Inferior parietal cortex (tissue), 1 donor: ENCODE results near the gene TPPP2.

ENCODE experiments used
- DNase-seq: peaks from one replicate; pipeline ENCODE4 v3.0.0-alpha.2; 2016; ENCODE audit errors: extremely low spot score

The TPPP2 gene

DNA sequence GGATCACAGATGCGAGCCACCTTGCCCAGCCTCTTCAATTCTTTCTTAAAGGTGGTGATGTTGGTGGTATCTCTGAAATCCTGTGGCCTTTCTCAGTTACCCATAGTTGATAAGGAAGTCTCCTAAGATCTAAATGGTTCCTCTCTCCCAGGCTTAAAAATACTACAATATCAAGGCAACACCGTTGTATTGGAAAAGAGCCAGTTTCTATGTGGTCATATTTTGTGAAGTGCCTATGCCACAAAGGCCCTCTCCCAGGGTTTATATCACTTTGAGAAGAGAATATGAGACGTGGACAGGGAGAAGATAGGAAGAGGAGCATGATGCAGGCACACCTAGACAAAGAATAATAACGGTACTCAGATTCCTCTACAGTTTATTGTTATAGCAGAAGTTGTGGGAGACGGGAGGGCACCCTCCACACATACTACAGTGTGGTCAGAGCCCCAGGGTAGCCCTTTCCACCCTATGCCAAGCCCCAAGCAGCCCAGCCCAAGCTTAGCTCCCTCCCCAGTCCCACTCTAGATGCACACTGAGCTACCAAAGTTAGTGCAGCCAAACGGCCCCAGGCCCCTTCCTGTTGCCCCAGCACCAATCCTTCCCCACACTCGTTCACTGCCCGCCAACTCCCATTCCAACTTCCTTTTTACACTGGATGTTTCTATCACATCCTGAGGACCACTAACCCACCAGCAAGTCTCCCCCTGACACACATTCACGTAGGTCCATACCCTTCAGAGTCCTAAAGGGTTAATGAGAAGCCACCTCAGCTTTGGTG lies 13.4 kb upstream of the TPPP2 start:
- DNase-seq, result no peak

GRCh38 chr14:21017528-21018245 lies 12.3 kb upstream of the TPPP2 start:
- DNase-seq, result no peak

DNA sequence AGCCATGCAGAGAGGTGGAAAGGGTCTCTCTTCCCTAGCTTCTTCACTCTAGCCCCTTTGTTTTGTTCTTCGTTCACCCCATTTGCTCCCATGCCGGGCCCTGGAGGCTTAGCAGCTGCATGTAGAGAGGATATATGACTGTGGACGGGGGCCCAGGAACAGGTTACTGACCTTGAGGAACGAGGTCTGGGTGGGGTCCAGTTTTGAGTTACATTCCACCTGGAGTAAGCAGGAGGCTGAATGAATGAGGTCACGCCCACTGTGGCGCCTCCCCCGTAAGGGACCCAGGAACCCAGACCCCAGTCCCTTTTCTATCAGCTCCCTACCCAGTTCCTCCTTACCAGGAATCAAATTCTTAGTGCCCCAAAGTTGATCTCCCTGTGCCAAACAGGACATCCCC lies 11.7 kb upstream of the TPPP2 start:
- DNase-seq, result no peak

GRCh38 chr14:21018781-21019180 lies 11.2 kb upstream of the TPPP2 start:
- DNase-seq, result no peak

DNA sequence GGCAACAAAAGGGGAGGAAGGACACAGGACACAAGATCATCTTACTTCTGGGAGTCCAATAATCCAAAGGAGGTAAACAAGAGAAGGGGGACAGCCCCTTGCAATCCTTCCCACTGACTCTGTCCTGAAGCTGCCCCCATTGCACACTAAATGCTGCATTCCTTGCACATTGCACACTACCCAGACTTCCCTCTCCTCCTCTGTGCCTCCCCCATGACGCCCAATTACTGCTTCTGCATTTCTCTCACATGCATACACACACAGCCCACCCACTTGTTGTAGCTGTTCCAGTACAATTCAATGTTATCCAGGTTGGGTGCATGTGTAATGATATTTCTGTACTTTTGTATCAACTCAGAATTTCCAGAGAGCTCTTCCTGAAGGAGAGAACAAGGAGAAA lies 10.7 kb upstream of the TPPP2 start:
- no peak for DNase-seq

DNA sequence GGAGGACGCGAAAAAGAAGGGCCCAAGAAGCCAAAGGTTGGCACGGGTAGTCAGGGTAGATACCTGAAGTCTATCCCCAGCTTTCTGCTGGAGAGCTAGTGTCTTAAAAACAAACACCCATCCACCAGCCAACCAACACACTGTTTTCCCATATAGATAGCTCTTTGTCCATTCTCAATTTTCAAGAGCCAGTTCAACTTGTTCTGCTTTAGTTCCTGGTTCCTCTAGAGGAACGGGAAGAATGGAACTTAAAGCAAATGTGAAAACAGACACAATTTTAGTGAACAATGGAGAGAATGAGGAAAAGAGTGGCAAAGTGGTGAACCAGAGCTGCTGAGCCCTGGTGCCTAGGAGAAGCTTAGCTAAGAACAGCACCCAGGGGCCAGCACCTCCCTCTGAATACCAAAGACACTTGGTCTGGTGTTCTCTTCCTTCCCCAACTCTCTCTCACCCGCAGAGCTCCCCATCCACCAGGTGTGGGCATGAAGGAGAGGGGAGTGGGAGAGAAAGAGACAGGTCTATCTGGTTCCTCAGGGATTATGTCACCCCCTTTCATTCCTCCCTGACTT lies 9.0 kb upstream of the TPPP2 start:
- DNase-seq, result no peak

DNA sequence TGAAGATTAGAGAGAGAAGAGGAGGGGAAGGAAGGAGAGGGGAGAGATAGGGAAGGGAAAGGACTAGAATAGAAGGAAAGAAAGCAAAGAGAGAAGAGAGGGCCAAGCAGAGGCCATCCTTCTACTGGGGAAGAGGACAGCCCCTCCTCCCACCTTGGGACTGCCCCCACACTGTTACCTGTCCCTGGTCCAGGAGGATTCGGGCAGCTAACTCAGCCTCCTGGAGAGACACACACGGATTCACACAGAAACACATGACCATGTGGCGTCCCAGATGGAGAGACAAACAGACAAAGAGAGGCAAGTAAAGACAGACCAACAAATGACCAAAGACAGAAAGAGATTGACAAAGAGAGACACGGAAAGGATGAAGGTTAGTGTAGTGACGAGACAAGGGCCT lies 7.3 kb upstream of the TPPP2 start:
- no peak for DNase-seq

DNA sequence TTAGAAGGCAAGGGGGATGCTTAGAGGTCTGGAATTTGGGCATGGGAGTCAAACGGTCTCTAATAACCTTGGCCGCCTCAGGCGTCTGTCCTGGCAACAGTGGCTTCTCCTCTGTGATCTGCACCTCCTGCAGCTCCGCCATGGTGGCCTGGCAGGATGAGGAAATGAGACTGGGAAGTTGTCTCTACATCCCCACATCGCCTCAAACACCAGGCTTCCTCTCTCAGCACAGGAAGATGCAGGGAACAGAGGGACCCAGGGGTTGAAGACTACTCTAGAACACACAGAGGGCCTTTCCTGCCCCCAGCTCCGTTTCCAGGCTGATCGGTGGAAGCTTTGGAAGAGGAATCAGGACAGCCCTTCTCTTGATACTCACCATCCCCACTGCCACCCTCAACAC lies 6.8 kb upstream of the TPPP2 start:
- DNase-seq, result no peak

GRCh38 chr14:21023817-21024584 lies 6.0 kb upstream of the TPPP2 start:
- DNase-seq, result no peak

DNA sequence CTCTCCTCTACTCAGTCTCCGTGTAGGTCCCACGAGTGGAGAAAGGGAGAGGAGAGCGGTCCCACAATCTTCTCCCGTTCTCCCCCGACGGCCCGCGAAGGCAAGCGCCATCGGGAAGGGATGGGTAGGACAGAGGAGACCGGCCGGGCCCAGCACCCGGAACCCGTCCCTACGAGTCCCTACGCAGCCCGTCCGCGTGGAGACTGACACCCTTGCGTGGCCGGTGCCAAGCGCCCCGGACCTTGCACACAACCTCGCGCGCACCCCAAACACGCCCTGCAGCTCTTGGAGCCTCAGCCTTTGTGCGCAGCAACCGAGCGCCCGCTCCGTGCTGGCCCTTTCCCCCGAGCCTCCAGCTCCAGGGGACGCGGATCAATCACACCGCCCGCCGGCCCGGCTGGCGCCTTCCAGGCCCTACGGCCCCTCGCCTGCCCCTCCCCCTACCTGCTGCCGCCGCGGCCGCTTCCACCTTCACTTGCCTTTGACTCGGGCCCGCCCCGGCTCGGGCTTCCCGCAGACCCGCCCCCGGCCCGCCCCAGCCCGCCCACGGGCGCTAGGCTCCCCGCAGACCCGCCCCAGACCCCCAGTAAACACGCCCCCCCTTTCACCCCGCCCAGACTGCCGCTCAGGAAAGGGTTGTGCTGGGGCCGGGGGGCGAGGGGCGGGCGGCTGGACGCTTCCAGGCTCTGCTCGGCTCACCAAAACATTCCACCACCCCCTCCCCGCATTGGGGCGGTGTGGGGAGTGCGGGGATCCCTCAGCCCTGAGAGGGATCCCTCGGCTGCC lies 5.2 kb upstream of the TPPP2 start, which contains the start of gene NDRG2:
Gene NDRG2 (minus strand): TSS at position 477 of the 786 bp plus-strand sequence. CDS start 1,746 bp downstream, outside the sequence.
- DNase-seq, result no peak

DNA sequence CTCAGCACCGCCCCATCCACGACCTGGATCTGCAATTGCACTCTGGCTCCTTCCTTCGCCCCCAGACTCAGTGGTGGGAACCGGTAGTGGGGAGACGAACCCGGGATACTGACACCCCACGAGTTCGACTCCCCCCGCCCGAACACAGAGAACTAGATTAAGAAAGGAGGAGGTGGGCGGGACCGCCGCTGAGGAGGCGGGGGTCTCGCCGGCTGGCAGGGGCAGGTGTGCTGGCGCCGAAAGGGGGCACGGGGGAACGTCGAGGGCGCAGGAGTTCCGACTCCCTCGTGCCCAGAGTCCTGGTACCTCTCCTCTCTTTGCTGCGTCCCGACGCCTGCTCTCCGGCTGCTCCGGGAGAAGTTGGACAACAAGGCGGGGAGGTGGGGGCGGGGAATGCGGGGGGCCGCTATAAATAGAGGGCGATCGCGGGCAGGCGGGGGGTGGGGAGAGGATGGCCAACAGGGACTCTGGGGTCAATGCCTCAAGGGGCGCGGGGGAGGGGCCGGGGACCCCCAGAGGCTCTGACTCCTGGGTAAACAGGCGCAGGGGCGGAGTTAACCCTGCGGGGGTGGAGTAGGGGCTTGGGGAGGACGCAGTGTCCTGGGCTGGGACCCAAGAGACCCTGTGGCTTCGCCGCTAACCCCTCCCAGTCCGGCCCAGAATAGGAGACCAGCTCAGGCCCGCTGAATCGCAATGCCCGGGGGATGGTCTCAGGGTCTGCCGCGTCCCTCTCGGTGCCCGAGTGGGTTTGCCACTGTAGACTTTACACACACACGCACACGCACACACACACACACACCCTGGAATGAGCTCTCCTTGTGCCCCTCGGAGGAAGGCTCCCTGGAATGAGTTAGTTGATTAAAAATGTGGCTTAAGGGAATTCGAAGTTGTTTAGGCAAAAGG lies 4.4 kb upstream of the TPPP2 start:
- DNase-seq, result peak; percentile 58

- DNase-seq, result peak; percentile 84
Observed at GRCh38 chr14:21026274-21026987, 3.6 kb upstream of the TPPP2 start.

DNA sequence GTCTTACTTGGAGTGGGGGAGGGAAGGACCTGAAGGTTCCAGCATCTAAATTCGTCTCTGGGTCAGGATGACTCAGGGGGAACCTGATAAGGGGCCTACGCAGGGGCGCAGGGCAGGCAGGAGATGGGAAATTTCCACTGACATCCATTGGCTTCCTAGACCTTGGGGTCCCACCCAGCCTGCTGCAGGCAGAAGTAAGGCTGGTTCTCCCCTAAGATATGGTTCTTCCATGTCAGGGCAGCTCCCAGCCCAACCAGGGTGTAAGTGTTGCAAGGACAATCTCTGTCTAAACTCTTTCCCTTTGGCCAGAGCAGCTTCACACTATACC lies 3.1 kb upstream of the TPPP2 start:
- DNase-seq, result no peak

GRCh38 chr14:21030531-21030930 lies 514 bp downstream of the TPPP2 start:
- DNase-seq, result no peak

- DNase-seq, result no peak
Observed at GRCh38 chr14:21032326-21033132, 2.5 kb downstream of the TPPP2 start.

GRCh38 chr14:21033133-21033698 lies 3.2 kb downstream of the TPPP2 start:
- DNase-seq, result no peak

DNA sequence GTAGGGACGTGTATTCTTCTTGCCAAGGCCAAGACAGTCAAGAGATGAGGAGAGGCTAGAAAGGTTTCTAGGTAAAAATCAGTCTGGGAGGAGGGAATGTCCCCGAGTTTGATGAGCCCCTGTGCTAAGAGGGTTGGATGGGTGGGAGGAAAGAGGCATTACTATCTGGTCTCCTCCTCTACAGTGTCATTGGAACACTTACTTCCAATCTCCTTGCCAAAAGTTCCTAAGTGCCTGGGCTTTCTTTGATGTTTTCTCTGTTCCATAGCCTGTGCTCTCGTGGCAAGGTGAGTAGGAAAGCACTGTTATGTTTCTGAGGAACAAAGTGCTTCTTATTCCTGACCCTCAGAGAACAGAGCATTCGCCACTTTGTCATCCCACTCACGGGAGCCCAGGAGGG lies 4.7 kb downstream of the TPPP2 start, which contains the start of gene RNASE13:
Gene RNASE13 (minus strand): TSS at position 101 of the 400 bp plus-strand sequence. CDS start 519 bp downstream, outside the sequence.
- DNase-seq, result no peak

GRCh38 chr14:21036751-21037150 lies 6.7 kb downstream of the TPPP2 start:
- DNase-seq, result no peak
